Neural cell (in vitro differentiated cells): ENCODE measurements around the gene SCUBE2.

Experiments used
- CTCF ChIP-seq: fragments of 450-650 bp; IDR thresholded peaks from 2 replicates; pipeline ENCODE4 v1.5.1; 2014; ENCODE audit warnings: antibody characterized with exemption, mild to moderate bottlenecking, moderate library complexity; ENCODE audit not compliant: poor library complexity, severe bottlenecking
- EP300 ChIP-seq: fragments of 450-650 bp; conservative IDR thresholded peaks from 2 replicates; pipeline ENCODE4 v1.6.1; 2014; ENCODE audit warnings: antibody characterized with exemption, mild to moderate bottlenecking, moderate library complexity; ENCODE audit not compliant: poor library complexity, severe bottlenecking
- EZH2 ChIP-seq: fragments of 200-600, 300-800 bp; shearing (Covaris generic), sonication (generic); IDR thresholded peaks from 2 replicates; pipeline ENCODE4 v1.6.1; 2014; ENCODE audit warnings: antibody characterized with exemption, low read length, borderline replicate concordance, mild to moderate bottlenecking; ENCODE audit not compliant: insufficient read depth, poor library complexity, severe bottlenecking
- POLR2AphosphoS5 ChIP-seq: IDR thresholded peaks from 2 replicates; pipeline ENCODE4 v1.6.1; 2012
- RAD21 ChIP-seq: fragments of 450-650 bp; conservative IDR thresholded peaks from 2 replicates; pipeline ENCODE4 v1.6.1; 2014; ENCODE audit warnings: antibody characterized with exemption, mild to moderate bottlenecking, moderate library complexity
- REST ChIP-seq: IDR thresholded peaks from 2 replicates; pipeline ENCODE4 v1.6.1; 2012; ENCODE audit warnings: borderline replicate concordance
- SMC3 ChIP-seq: fragments of 450-650 bp; conservative IDR thresholded peaks from 2 replicates; pipeline ENCODE4 v1.6.1; 2014; ENCODE audit warnings: antibody characterized with exemption, mild to moderate bottlenecking, moderate library complexity; ENCODE audit not compliant: poor library complexity
- TAF1 ChIP-seq: IDR thresholded peaks from 2 replicates; pipeline ENCODE4 v1.6.1; 2012; ENCODE audit warnings: low read depth

GRCh38 chr11:9132203-9132878, 40.9 kb upstream of the SCUBE2 start:
- TF ChIP-seq CTCF (no peak), EZH2 (no peak), POLR2AphosphoS5 (no peak), RAD21 (no peak), REST (no peak), EP300 (no peak), SMC3 (no peak), TAF1 (no peak)
